Keratinocyte (primary cell): Measurements from ENCODE around the gene CRLF1.

Experiments
- CTCF ChIP-seq, 3 experiments: IDR thresholded peaks in 1 of 3; conservative IDR thresholded peaks in 1 of 3; optimal IDR thresholded peaks in 1 of 3; 2 replicates in 2 of 3; 3 replicates in 1 of 3; pipeline versions ENCODE3 to v1.5.1; 2011; ENCODE audit warnings: low read length in 3 of 3, mild to moderate bottlenecking in 3 of 3, moderate library complexity in 2 of 3, control low read depth in 1 of 3, inconsistent platforms in 1 of 3; ENCODE audit not compliant: insufficient read depth in 2 of 3; ENCODE audit errors: extremely low read depth in 1 of 3
- EZH2 ChIP-seq: IDR thresholded peaks from one replicate; pipeline ENCODE4 v1.6.1; 2012; ENCODE audit warnings: inconsistent platforms, mild to moderate bottlenecking, low read length, moderate library complexity

GRCh38 chr19:18616023-18616422 lies 9.4 kb upstream of the CRLF1 start:
- TF ChIP-seq CTCF (optimal IDR thresholded peaks at IDR 0.05 in 1 of 3, IDR thresholded peaks at IDR 0.05 in 1 of 3, conservative IDR thresholded peaks at IDR 0.05 in 1 of 3; ENCODE audit: extremely low read depth in 1 of 3, insufficient read depth in 2 of 3, low read length in 3 of 3) (no peak), EZH2 (no peak)
